DOHH2 (cell line): ENCODE data around the gene TRMT13.
"Not testable (repeated sequence)": the region's sequence is repeated elsewhere in the genome, so short reads cannot be mapped to it uniquely, and the experiment has no call there.

Source experiments
- H3F3A ChIP-seq: fragments of 200-600 bp; sonication (generic), shearing (Covaris generic); 2 replicates; pipeline ENCODE4 v1.6.0; 2016; ENCODE audit warnings: antibody characterized with exemption, mild to moderate bottlenecking; ENCODE audit not compliant: control insufficient read depth, insufficient read depth
- H3K27ac ChIP-seq: fragments of 200-600 bp; sonication (generic); 2 replicates; pipeline ENCODE4 v1.5.1; 2014; ENCODE audit warnings: low read depth, mild to moderate bottlenecking, low read length, moderate library complexity
- H3K27me3 ChIP-seq: fragments of 200-600 bp; sonication (generic); 2 replicates; pipeline ENCODE4 v1.6.1; 2014; ENCODE audit warnings: mild to moderate bottlenecking, low read length, mixed read lengths; ENCODE audit not compliant: control insufficient read depth
- H3K36me3 ChIP-seq: fragments of 200-600 bp; sonication (generic); 2 replicates; pipeline ENCODE4 v1.6.1; 2014; ENCODE audit warnings: mild to moderate bottlenecking, low read length, moderate library complexity, mixed read lengths; ENCODE audit not compliant: control insufficient read depth
- H3K4me1 ChIP-seq: fragments of 200-600 bp; sonication (generic); 2 replicates; pipeline ENCODE4 v1.6.1; 2014; ENCODE audit warnings: mild to moderate bottlenecking, low read length, mixed read lengths; ENCODE audit not compliant: control insufficient read depth
- H3K4me2 ChIP-seq: fragments of 200-600 bp; sonication (generic); 2 replicates; pipeline ENCODE4 v1.6.0; 2014; ENCODE audit warnings: mild to moderate bottlenecking, low read length, moderate library complexity
- H3K4me3 ChIP-seq: fragments of 200-600 bp; sonication (generic); 2 replicates; pipeline ENCODE4 v1.5.1; 2014; ENCODE audit warnings: mild to moderate bottlenecking, low read length, mixed read lengths
- H3K79me2 ChIP-seq: fragments of 200-600 bp; sonication (generic); 2 replicates; pipeline ENCODE4 v1.6.1; 2014; ENCODE audit warnings: mild to moderate bottlenecking, low read length, mixed read lengths; ENCODE audit not compliant: control insufficient read depth
- H3K9me2 ChIP-seq: fragments of 200-600 bp; sonication (generic); replicated peaks from 2 replicates; pipeline ENCODE4 v1.6.1; 2014; ENCODE audit warnings: mild to moderate bottlenecking, low read length, mixed read lengths; ENCODE audit not compliant: control insufficient read depth
- H3K9me3 ChIP-seq: fragments of 200-600 bp; sonication (generic); 2 replicates; pipeline ENCODE4 v1.6.1; 2014; ENCODE audit warnings: antibody characterized with exemption, low read length, mixed read lengths; ENCODE audit not compliant: control insufficient read depth, insufficient read depth
- H4K20me1 ChIP-seq: fragments of 200-600 bp; sonication (generic); 2 replicates; pipeline ENCODE4 v1.6.0; 2014; ENCODE audit warnings: low read depth, mild to moderate bottlenecking, antibody characterized with exemption, low read length, moderate library complexity; ENCODE audit not compliant: control insufficient read depth, insufficient read depth
- CTCF ChIP-seq: fragments of 200-600 bp; sonication (generic); IDR thresholded peaks from one replicate; pipeline ENCODE4 v1.5.1; 2014; ENCODE audit warnings: antibody characterized with exemption, mild to moderate bottlenecking, low read depth, low read length; ENCODE audit not compliant: poor library complexity, severe bottlenecking
- EZH2phosphoT487 ChIP-seq: fragments of 200-600 bp; sonication (generic); IDR thresholded peaks from 2 replicates; pipeline ENCODE4 v1.6.1; 2017; ENCODE audit warnings: borderline replicate concordance, mild to moderate bottlenecking, antibody characterized with exemption, low read length, moderate library complexity, mixed read lengths

The TRMT13 gene

DNA sequence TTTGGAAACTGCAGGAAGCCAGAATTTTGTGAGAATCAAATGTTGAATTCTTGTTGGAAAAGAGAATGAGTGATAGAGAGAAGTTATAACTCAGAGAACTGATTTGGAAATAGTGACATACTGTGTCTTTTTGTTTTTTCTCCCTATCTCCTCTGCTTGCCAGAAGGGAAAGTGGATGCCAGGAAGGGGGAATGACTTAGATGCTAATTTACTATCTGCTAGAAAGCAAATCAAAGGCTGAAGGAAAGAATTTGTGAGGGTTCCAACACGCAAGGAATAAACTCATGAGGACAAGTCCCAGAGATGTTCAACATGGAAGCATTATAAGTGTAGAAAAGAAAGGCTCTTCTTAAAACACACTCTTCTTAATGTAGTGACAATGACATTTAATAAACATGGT is 65.6 kb downstream of the TRMT13 start:
- Histone ChIP-seq H3K4me2 (no peak overlapping the region), H3K9me2 (no peaks in the 10 kb centered on the region), H3F3A (no peaks in the 10 kb centered on the region), H3K4me3 (no peak overlapping the region), H3K79me2 (no peaks in the 10 kb centered on the region), H3K27me3 (no peaks in the 10 kb centered on the region), H3K27ac (no peak overlapping the region), H3K9me3 (no peaks in the 10 kb centered on the region), H3K36me3 (peaks cover 27% of the 10 kb centered on the region), H3K4me1 (no peaks in the 10 kb centered on the region), H4K20me1 (no peaks in the 10 kb centered on the region)
- no peak for TF ChIP-seq EZH2phosphoT487
- TF ChIP-seq CTCF, result no peak

- not testable (repeated sequence) for H3K4me3 ChIP-seq, H3K4me1 ChIP-seq, H3K27me3 ChIP-seq, H3F3A ChIP-seq, H3K9me2 ChIP-seq, H4K20me1 ChIP-seq, H3K9me3 ChIP-seq, H3K27ac ChIP-seq, H3K4me2 ChIP-seq, H3K79me2 ChIP-seq
- peaks cover 29% of the 10 kb centered on the region for H3K36me3 ChIP-seq
These were observed 67.1 kb downstream of the TRMT13 start for GRCh38 chr1:100200060-100200459.
